DOHH2 (cell line): ENCODE results near the gene CD96.

ENCODE experiments used
- CTCF ChIP-seq: fragments of 200-600 bp; sonication (generic); IDR thresholded peaks from one replicate; pipeline ENCODE4 v1.5.1; 2014; ENCODE audit warnings: antibody characterized with exemption, mild to moderate bottlenecking, low read depth, low read length; ENCODE audit not compliant: poor library complexity, severe bottlenecking
- EZH2phosphoT487 ChIP-seq: fragments of 200-600 bp; sonication (generic); IDR thresholded peaks from 2 replicates; pipeline ENCODE4 v1.6.1; 2017; ENCODE audit warnings: borderline replicate concordance, mild to moderate bottlenecking, antibody characterized with exemption, low read length, moderate library complexity, mixed read lengths

GRCh38 chr3:111666041-111666735, 124.2 kb downstream of the CD96 start:
- TF ChIP-seq CTCF: no peak
- TF ChIP-seq EZH2phosphoT487: no peak
